HUES48 (cell line): ENCODE results near the gene CLDN14.
"Not testable (repeated sequence)": the region's sequence is repeated elsewhere in the genome, so short reads cannot be mapped to it uniquely, and the experiment has no call there.

ENCODE experiments used
- H3K27ac ChIP-seq: one replicate; pipeline ENCODE4 v1.7.0; 2013; ENCODE audit warnings: low read depth, low read length, inconsistent platforms
- H3K27me3 ChIP-seq: 2 replicates; pipeline ENCODE4 v1.6.1; 2013; ENCODE audit warnings: mild to moderate bottlenecking, low read length; ENCODE audit not compliant: control insufficient read depth, insufficient read depth
- H3K36me3 ChIP-seq: 2 replicates; pipeline ENCODE4 v1.6.1; 2013; ENCODE audit warnings: low read length; ENCODE audit not compliant: control insufficient read depth, insufficient read depth
- H3K4me1 ChIP-seq: 2 replicates; pipeline ENCODE4 v1.6.1; 2013; ENCODE audit warnings: mild to moderate bottlenecking, low read length; ENCODE audit not compliant: control insufficient read depth, insufficient read depth
- H3K4me3 ChIP-seq: 2 replicates; pipeline ENCODE4 v1.5.1; 2013; ENCODE audit warnings: mild to moderate bottlenecking, low read depth, low read length
- H3K9ac ChIP-seq: 2 replicates; pipeline ENCODE4 v1.6.1; 2013; ENCODE audit warnings: mild to moderate bottlenecking, low read depth, low read length, moderate library complexity
- H3K9me3 ChIP-seq: 2 replicates; pipeline ENCODE4 v1.6.1; 2013; ENCODE audit warnings: low read length; ENCODE audit not compliant: control insufficient read depth, insufficient read depth

The CLDN14 gene

GRCh38 chr21:36482181-36482580, 2.3 kb upstream of the CLDN14 start:
- Histone ChIP-seq H3K27me3 (no peaks in the 10 kb centered on the region), H3K9me3 (no peaks in the 10 kb centered on the region), H3K4me3 (no peak overlapping the region), H3K27ac (no peak overlapping the region), H3K4me1 (no peaks in the 10 kb centered on the region), H3K36me3 (no peaks in the 10 kb centered on the region), H3K9ac (no peak overlapping the region)

- H3K9ac ChIP-seq, result no peak overlapping the region
- no peak overlapping the region for H3K4me3 ChIP-seq
- H3K27me3 ChIP-seq, result no peaks in the 10 kb centered on the region
- no peaks in the 10 kb centered on the region for H3K9me3 ChIP-seq
- H3K27ac ChIP-seq, result no peak overlapping the region
- no peaks in the 10 kb centered on the region for H3K36me3 ChIP-seq
- H3K4me1 ChIP-seq, result no peaks in the 10 kb centered on the region
These were observed 1.7 kb upstream of the CLDN14 start for GRCh38 chr21:36481639-36482038.

- Histone ChIP-seq H3K9ac (no peak overlapping the region), H3K9me3 (no peaks in the 10 kb centered on the region), H3K4me1 (no peaks in the 10 kb centered on the region), H3K27me3 (no peaks in the 10 kb centered on the region), H3K36me3 (no peaks in the 10 kb centered on the region), H3K4me3 (no peak overlapping the region), H3K27ac (no peak overlapping the region)
These were observed 696 bp upstream of the CLDN14 start for GRCh38 chr21:36480618-36481017.

GRCh38 chr21:36478941-36479340, 981 bp downstream of the CLDN14 start:
- Histone ChIP-seq H3K9me3 (no peaks in the 10 kb centered on the region), H3K27me3 (no peaks in the 10 kb centered on the region), H3K4me1 (no peaks in the 10 kb centered on the region), H3K27ac (no peak overlapping the region), H3K4me3 (no peak overlapping the region), H3K9ac (no peak overlapping the region), H3K36me3 (no peaks in the 10 kb centered on the region)

- Histone ChIP-seq H3K4me3 (no peak overlapping the region), H3K9me3 (no peaks in the 10 kb centered on the region), H3K9ac (no peak overlapping the region), H3K36me3 (no peaks in the 10 kb centered on the region), H3K27me3 (no peaks in the 10 kb centered on the region), H3K4me1 (no peaks in the 10 kb centered on the region), H3K27ac (no peak overlapping the region)
These were observed 1.7 kb downstream of the CLDN14 start for GRCh38 chr21:36478207-36478701.

- no peak overlapping the region for H3K9ac ChIP-seq
- no peaks in the 10 kb centered on the region for H3K4me1 ChIP-seq
- H3K27ac ChIP-seq, result no peak overlapping the region
- no peak overlapping the region for H3K4me3 ChIP-seq
- H3K9me3 ChIP-seq, result no peaks in the 10 kb centered on the region
- no peaks in the 10 kb centered on the region for H3K36me3 ChIP-seq
- no peaks in the 10 kb centered on the region for H3K27me3 ChIP-seq
These were observed 2.4 kb downstream of the CLDN14 start for GRCh38 chr21:36477559-36477958.

- Histone ChIP-seq H3K4me3 (no peak overlapping the region), H3K27me3 (no peaks in the 10 kb centered on the region), H3K27ac (no peak overlapping the region), H3K9me3 (no peaks in the 10 kb centered on the region), H3K9ac (no peak overlapping the region), H3K4me1 (no peaks in the 10 kb centered on the region), H3K36me3 (no peaks in the 10 kb centered on the region)
These were observed 2.9 kb downstream of the CLDN14 start for GRCh38 chr21:36477001-36477400.

GRCh38 chr21:36476541-36476940, 3.4 kb downstream of the CLDN14 start:
- H3K4me1 ChIP-seq, H3K4me3 ChIP-seq, H3K9me3 ChIP-seq, H3K27ac ChIP-seq, H3K36me3 ChIP-seq, H3K9ac ChIP-seq, H3K27me3 ChIP-seq: not testable (repeated sequence)

GRCh38 chr21:36474591-36474990, 5.3 kb downstream of the CLDN14 start:
- Histone ChIP-seq H3K27me3 (no peaks in the 10 kb centered on the region), H3K9me3 (no peaks in the 10 kb centered on the region), H3K27ac (no peak overlapping the region), H3K36me3 (no peaks in the 10 kb centered on the region), H3K9ac (no peak overlapping the region), H3K4me1 (peaks cover 5% of the 10 kb centered on the region; the same call in 1 of the 2 replicates), H3K4me3 (no peak overlapping the region)

- H3K9ac ChIP-seq, result no peak overlapping the region
- no peaks in the 10 kb centered on the region for H3K36me3 ChIP-seq
- H3K27ac ChIP-seq, result no peak overlapping the region
- H3K4me3 ChIP-seq, result no peak overlapping the region
- peaks cover 5% of the 10 kb centered on the region; the same call in 1 of the 2 replicates for H3K4me1 ChIP-seq
- no peaks in the 10 kb centered on the region for H3K9me3 ChIP-seq
- H3K27me3 ChIP-seq, result no peaks in the 10 kb centered on the region
These were observed 6.7 kb downstream of the CLDN14 start for GRCh38 chr21:36473203-36473602.

- Histone ChIP-seq H3K36me3 (no peaks in the 10 kb centered on the region), H3K9me3 (no peaks in the 10 kb centered on the region), H3K9ac (no peak overlapping the region), H3K27ac (no peak overlapping the region), H3K4me1 (peaks cover 5% of the 10 kb centered on the region; the same call in 1 of the 2 replicates), H3K4me3 (no peak overlapping the region), H3K27me3 (no peaks in the 10 kb centered on the region)
These were observed 7.5 kb downstream of the CLDN14 start for GRCh38 chr21:36472377-36472776.

- Histone ChIP-seq H3K9ac (no peak overlapping the region), H3K4me3 (no peak overlapping the region), H3K27ac (no peak overlapping the region), H3K27me3 (no peaks in the 10 kb centered on the region), H3K36me3 (no peaks in the 10 kb centered on the region), H3K4me1 (peaks cover 5% of the 10 kb centered on the region; the same call in 1 of the 2 replicates), H3K9me3 (no peaks in the 10 kb centered on the region)
These were observed 8.6 kb downstream of the CLDN14 start for GRCh38 chr21:36471254-36471723.
